ENCODE measurements around the gene SH3BP5.

SH3BP5 gene

DNA sequence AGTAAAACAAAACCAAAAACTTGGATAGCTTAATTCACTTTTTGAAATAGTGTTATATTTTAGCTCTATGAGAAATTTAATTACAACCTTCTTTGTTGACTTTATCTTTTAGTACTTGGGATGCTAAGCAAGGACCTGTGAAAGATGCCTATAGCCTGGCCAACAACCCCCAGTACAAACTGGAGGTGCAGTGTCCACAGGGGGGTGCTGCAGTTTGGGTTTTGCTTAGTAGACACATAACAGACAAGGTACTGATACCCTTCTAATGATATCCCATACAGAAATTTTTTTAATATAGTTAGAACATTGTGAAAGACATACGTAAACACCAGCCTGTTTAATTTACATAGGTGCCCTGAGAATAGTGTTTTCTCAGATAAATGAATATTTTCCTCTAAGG is 91.0 kb downstream of the SH3BP5 start:
- TF ChIP-seq, protein P1, sequence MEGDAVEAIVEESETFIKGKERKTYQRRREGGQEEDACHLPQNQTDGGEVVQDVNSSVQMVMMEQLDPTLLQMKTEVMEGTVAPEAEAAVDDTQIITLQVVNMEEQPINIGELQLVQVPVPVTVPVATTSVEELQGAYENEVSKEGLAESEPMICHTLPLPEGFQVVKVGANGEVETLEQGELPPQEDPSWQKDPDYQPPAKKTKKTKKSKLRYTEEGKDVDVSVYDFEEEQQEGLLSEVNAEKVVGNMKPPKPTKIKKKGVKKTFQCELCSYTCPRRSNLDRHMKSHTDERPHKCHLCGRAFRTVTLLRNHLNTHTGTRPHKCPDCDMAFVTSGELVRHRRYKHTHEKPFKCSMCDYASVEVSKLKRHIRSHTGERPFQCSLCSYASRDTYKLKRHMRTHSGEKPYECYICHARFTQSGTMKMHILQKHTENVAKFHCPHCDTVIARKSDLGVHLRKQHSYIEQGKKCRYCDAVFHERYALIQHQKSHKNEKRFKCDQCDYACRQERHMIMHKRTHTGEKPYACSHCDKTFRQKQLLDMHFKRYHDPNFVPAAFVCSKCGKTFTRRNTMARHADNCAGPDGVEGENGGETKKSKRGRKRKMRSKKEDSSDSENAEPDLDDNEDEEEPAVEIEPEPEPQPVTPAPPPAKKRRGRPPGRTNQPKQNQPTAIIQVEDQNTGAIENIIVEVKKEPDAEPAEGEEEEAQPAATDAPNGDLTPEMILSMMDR (IDR thresholded peaks at IDR 0.05): peak; percentile 28; the same call in 1 of the 2 replicates

- TF ChIP-seq, protein P1 (IDR thresholded peaks at IDR 0.05): no peak
Observed at GRCh38 chr3:15229262-15229661, 103.1 kb downstream of the SH3BP5 start.

GRCh38 chr3:15228147-15228546 is 104.2 kb downstream of the SH3BP5 start:
- TF ChIP-seq, protein P1 (IDR thresholded peaks at IDR 0.05): no peak

- TF ChIP-seq, protein P1 (IDR thresholded peaks at IDR 0.05): no peak
Observed at GRCh38 chr3:15223685-15224572, 108.5 kb downstream of the SH3BP5 start.

DNA sequence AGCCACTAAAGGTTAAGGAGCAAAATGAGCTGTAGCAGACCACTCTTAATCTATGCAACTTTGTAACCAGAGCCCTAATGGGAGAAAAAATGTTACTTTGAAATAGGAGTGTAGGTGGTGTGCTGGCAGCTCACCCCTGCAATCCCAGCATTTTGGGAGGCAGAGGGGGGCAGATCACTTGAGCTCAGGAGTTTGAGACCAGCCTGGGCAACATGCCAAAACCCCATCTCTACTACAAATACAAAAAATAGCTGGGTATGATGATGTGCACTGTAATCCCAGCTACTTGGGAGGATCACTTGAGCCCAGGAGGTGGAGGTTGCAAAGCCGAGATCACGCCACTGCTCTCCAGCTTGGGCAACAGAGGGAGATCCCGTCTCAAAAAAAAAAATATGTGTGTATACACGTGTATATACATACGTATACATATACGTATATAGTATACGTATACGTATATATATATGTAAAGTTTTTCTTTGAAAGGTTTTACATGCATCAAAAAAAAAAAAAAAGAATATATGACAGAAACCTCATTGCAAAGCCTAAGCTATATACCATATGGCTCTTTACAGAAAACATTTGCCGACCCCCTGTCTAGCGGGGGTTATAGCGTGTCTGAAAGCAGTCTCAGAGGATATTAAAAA is 110.7 kb downstream of the SH3BP5 start:
- TF ChIP-seq, protein P1 (IDR thresholded peaks at IDR 0.05): no peak

DNA sequence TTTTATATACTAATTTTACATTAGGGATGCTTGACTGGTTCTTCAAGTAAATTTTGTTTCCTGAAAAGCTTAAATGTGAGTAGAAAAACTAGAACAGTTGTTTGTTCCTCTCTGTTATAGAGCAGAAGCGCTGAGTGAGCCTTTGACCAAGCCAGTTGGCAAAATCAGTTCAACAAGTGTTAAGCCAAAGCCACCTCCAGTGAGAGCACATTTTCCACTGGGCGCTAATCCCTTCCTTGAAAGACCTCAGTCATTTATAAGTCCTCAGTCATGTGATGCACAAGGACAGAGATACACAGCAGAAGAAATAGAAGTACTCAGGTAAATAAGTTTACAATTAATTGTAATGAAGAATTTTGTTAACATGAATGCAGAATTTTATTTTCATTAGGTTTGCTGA is 111.7 kb downstream of the SH3BP5 start:
- TF ChIP-seq, protein P1 (IDR thresholded peaks at IDR 0.05): no peak

DNA sequence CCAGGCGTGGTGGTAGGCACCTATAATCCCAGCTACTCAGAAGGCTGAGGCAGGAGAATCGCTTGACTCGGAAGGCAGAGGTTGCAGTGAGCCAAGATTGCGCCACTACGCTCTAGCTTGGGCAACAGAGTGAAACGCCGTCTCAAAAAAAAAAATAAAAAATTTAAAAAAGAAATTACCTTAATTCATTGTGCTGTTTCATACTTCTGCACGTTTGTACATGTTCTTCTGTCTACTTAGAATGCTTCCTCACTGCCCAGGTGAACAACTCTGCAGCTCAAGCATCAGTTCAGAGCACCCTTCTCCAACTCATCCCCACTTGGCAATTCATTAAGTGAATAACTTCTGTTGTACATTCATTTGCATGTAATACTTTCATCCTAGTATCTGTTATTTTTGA is 112.3 kb downstream of the SH3BP5 start:
- TF ChIP-seq, protein P1 (IDR thresholded peaks at IDR 0.05): no peak

Data from LNCAP (cell line).